NCI-H524 (cell line): ENCODE results near the gene CDX2.
"Not testable (repeated sequence)": the region's sequence is repeated elsewhere in the genome, so short reads cannot be mapped to it uniquely, and the experiment has no call there.

ENCODE experiments used
- DNase-seq, 2 experiments: peaks; one replicate each; lab custom pipeline; 2025; lab: John Stamatoyannopoulos, UW

CDX2 gene

DNA sequence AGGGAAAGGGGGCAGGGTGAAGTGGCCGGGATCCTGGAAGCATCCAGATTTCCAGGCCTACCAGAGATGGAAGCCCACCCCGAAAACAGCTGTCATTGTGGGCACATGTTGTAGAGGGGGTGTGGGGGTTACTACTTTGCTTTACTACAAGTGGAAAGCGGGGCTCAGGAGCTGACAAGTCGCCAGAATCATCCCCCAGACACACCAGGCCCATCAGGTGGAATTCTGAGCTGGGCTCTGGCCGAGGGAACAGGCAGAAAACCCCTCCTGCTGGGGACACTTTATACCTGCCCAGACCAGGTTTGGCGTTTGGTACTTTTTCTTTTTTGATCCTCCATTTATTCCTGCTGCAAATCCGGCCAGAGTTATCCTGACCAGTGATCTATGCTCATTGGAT, 3.8 kb downstream of the CDX2 start:
- no peak for DNase-seq

DNA sequence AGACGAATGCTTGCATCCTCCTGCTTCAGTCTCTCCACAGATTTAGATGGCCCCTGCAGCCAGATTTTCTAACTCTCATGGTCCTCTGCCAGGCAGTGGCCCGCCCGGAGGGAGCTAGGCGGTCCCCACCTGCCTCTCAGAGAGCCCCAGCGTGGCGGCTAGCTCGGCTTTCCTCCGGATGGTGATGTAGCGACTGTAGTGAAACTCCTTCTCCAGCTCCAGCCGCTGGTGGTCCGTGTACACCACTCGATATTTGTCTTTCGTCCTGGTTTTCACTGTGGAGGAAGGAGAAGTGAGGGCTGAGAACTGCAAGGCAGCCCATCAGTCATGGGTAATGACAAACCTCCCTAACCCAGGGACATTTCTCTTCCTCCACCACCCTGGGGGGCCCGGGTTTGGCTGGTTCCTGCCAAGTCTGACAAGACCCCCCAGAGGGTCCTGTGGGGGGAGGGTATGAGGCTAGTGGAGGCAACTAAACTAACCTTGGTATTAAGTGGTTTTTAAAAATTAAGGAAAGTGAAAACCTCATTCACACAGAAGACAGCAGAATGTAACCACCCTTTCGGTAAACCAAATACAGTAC, 4.3 kb downstream of the CDX2 start:
- no peak for DNase-seq

DNA sequence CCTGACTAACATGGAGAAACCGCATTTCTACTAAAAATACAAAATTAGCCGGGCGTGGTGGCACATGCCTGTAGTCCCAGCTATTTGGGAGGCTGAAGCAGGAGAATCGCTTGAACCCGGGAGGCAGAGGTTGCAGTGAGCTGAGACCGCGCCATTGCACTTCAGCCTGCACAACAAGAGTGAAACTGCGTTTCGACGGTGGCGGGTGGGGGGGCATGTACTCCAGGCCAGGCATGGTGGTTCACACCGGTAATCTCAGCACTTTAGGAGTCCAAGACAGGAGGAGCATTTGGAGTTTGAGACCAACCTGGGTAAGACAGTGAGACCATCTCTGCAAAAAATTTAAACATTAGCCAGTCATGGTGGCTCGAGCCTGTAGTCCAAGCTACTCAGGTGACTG, 4.9 kb downstream of the CDX2 start:
- DNase-seq: not testable (repeated sequence)

DNA sequence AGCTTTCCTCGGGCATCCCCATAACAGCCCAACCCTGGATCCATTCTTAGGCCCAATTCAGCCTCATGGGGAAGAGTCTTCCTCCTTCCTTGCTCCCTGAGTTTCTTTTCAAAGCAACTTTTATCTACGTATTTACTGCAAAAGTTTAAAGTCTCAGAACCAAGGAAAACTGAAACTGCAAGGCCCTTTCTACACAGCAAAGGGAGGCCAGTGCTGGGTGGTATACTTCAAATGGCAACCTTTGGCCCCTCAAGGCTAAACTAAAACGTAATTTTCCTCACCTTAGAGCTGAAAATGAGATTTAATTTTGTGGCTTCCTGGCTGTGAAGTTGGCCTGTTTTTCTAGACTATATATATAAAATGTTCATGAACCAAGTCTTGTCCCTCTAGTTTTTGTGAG, 5.6 kb downstream of the CDX2 start:
- DNase-seq: no peak

DNA sequence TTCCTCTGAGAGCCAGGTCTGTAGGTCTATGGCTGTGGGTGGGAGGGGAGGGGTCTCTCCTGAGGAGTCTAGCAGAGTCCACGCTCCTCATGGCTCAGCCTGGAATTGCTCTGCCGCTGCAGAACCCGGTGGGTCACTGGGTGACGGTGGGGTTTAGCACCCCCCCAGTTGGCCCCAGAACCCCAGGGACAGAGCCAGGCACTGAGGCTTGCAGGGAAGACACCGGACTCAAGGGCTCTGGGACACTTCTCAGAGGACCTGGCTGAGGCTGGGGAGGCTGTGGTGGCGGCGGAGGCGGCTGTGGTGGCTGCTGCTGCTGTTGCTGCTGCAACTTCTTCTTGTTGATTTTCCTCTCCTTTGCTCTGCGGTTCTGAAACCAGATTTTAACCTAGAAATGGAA, 6.1 kb downstream of the CDX2 start:
- no peak for DNase-seq

DNA sequence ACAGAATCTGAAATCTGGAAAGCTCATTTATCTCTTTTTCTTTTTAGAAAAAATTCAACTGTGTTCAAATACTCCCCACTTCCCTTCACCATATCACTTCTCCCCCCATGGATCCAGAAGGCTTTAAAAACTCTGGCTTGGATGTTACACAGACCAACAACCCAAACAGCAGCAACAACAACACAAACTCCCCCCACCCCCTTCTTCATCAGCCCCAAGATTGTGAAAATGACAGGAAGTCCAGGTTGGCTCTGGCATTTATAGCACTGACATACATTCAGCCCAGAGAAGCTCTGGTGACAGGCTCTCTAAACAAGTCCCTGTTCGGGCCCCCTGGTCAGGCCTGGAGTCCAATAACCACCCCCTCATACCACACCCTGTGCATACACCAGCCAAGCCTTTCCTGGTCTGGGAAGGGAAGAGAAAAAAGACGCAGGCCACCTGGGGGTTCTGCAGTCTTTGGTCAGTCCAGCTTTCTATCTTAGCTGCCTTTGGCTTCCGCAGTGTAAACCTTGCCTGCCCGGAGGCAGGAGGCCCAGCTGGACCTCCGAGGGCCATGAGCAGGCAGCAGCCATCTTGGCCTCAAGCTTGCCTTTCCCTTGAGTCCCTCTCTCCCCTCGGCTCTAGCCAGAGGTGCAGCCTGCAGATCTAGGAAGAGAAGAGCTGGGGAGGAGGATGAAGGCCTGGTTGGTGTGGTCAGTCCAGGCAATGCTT, 6.8 kb downstream of the CDX2 start:
- no peak for DNase-seq

DNA sequence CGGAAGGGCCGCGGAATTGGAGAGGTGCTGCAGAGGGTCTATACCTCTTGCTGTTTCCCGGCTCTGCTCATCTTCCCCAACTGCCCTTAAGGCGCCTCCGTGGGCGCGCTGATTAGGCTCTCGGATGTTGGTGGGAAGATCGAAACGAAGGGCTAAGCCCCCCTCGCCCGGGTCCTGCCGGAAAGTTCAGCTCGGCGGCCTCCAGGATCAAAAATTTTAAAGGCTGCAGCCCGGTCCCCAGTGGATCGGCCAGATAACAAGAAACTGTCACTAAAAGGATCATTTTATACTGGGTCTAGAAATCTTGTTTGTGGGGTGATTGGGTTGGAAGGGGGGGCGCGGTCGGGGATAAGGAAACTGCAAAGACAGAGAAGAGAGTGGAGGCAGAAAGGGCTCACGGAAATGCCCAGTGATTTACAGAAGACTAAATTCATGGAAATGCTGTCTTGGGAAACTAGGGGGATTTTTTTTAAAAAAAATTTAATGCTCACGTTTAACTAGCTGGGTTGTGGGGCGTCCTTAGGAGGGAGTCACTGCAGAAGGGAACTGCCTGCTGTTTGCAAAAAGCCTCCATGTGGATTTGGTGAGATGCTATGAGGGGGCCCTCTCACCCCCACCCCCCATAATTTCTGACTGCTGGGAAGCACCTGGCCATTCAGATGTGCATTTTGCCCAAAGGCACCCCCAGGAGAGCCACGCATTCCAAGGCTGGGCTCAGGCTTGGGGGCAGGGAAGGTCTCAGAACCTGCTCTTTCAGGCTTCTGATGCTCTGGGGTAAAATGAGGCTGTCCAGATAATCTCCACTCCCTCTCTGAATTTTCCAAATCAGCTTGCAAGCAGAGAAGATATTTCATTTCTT, 7.7 kb downstream of the CDX2 start:
- DNase-seq: no peak

DNA sequence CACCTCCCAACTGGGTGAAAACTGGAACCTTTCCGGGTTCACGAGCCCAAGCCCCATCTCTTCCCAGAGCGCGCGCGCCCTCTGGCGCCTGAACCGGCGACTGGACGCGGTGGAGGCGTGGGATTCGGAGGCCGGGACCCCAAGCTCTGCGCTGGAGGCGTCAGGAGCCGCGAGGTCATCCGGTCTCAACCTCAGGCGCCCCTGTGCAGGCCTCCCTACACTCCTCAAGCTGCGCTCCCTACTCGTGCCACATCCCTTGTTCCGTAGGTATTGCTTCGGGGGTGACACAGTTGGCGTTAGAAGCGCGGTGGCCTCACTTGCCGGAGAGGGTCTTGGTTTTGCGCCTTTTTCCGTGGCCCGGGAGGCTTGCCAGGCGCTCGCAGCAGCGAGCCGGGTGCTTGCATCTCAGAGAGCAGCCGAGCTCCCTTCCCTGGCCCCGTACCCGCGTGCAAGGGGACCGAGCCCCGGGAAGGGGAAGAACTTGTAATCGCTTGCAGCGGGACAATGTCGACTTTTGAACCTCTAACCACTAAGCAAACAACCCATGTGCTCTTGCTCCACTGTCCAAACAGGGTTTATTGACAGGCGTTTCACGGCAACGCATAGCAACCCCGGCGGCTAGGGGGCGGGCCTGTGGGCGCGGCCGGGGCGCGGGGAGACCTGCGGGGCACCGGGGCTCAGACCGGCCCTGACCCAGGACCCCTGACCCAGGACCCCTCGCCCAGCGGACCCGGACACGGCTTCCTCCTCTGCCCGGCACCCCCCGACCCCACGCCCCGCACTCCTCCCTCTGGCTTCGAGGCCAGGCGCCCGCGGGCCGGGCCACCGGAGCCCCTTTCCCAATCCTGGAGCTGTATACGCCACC, 8.5 kb downstream of the CDX2 start:
- DNase-seq: peak; percentile 68 to 82

DNA sequence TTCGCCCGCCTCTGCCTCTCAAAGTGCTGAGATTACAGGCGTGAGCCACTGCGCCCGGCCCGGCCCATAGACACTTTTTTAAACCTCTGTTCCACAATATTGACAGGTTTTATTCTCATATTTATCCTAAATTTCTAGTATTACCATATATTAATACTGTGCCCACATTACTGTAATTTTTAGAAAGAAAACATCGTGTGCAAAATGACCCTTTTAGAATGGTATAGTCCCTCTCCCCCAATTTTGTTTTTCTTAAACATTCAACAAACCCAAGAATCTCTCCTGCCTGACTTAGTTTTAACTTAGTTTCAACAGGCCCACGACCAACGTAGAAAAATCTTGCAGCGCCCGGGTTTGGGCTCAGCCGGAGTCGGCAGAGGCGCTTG, 9.1 kb downstream of the CDX2 start:
- DNase-seq: no peak

DNA sequence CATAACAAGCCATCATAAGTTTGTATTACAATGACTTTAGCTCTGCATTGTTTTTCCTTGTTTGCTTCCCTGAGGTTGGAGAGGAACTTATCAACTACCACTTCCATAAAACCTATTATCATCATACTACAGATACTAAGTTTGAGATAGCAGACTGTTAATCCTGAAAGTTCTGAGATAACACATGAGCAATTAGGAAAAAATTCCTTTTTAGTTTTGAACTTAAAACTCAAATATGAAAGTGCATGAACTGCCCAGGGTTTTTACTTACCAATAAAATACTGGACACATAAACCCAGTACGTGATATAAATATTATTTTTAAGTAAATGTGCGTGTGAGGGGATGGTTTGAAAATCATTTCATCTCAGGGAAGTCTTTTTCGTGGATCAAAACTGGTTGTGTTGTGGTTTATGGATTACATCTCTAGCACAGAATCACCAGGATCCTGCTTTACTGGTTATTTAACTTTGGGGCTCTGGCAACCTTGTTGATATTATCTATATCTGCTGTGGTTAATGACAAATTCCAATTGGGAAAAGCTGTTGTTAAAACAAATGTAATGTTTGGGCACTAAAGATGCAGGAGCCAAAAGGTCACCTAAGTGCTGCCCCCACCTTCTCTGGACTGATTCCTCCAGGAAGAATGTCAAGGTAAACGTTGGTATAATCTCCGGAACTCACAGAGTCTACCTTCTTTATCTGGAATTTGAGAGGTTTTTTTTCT, 12.4 kb downstream of the CDX2 start:
- DNase-seq: no peak

DNA sequence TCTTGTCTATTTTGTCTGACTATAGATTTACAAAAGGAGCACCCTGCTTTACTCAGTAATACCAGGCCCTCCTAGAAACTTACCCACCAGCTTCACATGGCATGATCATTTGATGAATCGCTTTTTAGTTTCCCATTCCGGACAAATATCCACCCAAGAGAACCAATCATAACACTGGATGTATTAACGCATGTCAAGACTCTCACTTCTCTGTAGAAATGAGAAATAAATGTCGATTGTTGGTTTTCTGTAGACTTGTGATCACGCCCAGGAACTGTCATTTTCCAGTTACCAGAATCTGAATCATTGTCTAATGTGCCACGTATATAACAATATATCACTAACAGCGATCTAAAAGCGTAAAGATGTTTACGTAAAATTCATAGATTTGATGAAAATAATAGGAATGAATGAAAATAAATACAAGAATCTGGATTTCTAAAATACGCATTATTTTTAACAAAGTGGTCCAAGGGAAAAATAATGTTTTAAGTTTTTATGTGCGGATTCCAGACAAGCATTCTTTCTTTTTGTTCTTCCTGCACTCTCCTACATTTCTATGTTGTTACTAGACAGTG, 14.0 kb downstream of the CDX2 start:
- no peak for DNase-seq

DNA sequence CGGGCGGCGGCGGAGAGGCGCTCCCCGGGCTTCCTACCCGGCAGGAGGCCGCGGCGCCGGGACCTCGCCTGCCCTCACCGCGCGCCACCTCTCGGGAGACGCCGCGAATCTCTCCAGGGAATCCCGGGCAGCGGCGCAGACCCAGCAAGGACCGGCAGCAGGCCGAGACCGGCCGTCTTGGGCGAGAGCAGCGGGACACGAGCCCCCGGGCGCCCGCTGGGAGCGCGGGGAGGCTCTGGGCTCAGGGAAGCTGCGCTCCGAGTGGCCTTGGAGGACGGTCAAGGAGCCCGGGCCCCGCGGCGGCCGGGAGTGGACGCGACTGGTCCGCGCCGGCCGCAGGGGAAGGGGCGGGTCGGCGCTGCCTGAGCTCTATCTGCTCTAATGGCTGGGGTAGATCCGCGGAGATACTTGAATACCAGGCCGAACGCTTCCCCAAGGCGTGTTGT, 14.7 kb downstream of the CDX2 start:
- DNase-seq: peak; percentile 58 to 70

DNA sequence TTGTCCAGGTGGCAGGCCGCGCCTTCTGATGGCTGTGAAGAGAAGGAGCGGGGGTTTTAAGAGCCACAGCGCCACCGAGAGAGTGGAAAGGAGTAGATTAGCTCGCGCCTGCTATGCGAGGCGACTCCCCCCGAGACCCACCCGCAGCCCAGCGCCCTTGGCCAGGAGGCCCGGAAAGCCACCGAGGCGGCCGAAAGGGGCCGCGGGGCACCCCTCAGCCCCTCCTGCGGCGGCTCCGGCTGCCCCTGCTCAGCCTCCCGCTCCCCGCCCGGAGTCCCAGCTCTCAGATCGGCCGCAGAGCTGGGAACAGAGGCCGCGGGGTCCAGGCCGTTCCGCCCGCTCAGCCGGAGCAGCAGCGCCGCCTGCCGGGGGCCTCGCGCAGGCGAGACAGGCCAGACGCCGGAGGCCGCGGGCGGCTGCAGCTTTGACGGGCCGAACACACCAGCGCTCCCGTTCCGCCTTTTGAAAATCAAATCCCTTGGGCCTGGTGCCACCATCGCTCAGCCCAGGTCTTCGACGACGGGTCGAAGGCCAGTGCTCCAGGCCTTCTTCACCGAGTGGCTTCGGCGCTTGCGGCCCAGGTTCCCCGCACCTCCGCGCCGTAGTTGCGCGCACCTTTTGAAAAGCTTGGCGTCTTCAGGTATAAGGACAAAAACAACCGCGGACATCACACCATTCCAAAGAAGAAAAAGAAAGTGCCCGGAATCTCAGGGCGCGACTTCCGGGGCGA, 15.3 kb downstream of the CDX2 start:
- DNase-seq: peak; percentile 73 to 87

DNA sequence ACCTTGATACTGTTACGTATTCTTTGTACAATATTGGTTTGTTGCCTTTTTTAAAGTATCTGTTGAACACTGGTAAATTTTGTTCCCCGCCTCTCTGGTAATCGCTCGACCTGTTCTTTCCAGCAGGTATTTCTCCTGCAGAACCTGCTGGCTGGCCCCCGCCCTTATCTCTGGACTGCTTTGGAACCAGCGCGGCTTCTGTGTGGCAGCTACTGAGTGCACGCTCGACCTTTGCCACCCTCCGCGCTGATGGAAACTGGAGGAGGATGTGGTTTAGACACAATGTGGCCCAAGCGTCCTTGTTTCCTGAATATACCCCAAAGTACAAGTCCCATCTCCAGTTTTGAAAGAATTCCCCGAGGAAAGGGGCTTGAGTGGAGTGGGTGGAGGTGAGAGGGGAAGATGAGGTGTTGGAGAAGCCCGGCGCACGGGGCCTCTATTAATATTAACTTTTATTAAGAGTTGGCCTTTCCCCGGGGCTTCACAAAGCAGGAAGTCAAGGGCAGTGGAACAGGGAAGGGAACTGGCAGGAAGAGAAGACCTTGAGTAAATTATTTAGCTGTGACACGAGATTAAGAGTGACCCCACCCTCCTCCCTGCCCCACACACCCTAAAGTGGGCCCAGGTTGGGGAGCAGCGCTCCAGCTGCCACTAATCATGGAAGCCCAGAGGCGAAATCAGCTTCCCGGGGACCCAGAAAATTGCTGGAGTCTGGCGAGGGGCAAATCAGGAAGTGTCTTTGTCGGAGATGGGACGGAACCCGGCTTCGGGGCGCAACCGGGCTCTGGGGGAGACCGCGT, 16.0 kb downstream of the CDX2 start:
- no peak for DNase-seq

DNA sequence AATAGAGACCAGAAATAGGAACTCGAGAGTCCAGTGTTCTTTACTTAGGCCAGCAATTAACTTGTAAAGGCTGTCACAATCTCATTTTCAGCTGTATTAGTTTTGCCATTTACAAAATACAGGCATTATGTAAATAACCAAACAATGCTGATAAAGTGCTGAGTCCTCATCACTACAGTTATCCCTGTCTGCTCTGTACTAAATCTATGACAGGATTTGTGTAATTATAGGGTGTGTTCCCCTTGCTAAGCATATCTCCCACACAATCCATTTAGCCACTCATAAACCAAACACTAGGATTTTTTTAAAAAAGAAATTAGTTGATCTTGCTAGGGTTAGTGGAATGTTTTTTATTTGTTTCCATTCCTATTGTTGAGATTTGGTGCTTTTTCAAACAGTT, 26.1 kb downstream of the CDX2 start:
- DNase-seq: no peak

DNA sequence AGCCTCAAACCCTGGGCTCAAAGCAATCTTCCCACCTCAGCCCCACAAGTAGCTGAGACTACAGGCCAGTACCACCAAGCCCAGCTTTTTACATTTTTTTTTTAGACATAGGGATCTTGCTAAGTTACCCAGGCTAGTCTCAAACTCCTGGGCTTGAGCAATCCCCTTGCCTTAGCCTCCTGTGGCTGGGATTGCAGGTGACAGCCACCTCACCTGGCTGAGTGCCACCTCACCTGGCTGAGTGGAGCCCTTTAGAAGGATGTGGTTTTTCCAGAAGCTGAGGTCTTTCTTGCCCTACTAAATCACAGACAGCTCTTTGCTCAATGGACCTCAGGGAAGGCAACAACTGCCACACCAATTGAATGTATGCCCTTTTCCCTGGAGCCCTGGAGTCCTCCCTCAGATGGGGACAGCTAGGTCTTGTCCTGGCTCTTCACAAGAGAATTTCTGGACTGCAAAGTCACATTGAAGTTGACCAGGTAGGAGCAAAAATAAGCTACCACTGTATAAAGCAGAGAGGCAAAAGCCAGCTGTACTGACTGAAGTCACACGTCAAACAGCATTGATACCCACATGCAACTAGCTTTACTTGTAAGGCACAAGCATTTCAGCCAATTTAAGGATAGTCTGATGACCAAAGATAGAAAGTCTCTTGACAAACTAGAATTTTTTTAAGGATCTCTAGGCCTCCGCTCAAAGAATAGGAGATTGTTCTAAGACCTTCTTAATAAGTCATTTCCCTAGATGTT, 35.4 kb downstream of the CDX2 start:
- no peak for DNase-seq

DNA sequence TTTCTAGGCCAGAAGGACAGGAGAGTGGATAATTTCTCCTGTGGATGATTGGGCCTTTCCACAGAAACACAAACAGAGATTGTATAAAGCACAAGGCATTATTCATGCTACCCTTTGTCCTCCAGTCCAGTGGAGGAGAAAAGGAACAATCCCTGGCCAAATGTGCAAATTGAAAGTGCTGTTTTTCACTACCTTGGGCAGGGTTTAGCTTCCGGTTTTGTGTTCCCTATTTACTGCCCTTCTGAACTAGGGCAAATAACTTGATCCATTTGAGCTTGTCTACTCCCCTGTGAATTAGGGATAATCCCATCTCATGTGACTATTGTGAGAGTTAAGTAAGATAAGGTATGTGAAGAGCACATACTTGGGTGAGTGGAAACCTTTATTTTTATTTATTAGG, 36.0 kb downstream of the CDX2 start:
- DNase-seq: no peak

DNA sequence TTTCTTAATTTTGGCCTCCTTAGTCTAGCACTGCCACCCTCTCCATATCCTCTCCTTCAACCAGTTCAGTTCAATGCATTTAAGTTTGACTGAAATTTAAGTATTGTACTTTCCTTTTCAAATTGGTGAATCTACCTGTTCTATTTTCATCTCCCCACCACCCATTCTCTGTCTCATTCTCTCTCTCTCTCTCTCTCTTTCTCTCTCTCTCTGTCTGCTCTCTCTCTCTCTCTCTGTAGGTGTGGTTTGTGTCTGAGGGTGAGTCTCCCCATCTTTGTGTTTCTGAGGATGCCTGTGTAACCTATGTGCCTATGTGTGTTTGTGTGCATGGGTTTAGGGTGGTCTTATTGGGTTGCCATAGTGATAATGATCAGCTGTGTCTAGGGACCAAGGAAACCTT, 39.2 kb downstream of the CDX2 start:
- no peak for DNase-seq
